Measurements from ENCODE around the gene COPA. TPM values are rescaled to one million over a fixed set of nuclear protein-coding genes. Genes with fewer than 3 reads are reported as not detected.

Gene COPA
- total and polyA plus RNA-seq, 12 donors = 48.2 to 122 (median 109) TPM

DNA sequence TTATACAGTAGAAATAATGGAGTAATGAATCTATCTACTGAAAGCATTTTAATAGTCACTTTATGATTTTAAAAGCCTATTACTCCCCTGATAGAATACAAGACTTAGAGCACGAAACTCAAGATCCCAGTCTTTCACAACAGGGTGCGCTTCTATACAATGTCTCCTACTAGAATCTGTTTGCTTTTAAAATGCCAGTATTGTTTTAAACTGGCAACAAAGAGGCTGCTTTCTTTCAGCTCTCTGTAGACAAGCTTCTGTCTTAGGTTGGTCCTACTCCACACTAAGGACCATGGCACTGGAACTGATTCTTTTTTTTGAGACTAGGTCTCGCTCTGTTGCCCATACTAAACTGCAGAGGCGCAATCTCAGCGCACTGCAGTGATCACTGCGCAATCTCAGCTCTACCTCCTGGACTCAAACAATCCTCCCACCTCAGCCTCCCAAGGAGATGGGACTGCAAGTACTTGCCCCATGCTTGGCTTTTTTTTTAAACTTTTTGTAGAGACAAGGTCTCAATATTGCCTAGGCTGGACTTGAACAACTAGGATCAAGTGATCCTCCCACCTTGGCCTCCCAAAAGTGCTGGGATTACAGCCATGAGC is 85.5 kb downstream of the COPA start:
- H3K27me3 ChIP-seq = no peaks in the 10 kb centered on the region
- TF ChIP-seq, protein P1, sequence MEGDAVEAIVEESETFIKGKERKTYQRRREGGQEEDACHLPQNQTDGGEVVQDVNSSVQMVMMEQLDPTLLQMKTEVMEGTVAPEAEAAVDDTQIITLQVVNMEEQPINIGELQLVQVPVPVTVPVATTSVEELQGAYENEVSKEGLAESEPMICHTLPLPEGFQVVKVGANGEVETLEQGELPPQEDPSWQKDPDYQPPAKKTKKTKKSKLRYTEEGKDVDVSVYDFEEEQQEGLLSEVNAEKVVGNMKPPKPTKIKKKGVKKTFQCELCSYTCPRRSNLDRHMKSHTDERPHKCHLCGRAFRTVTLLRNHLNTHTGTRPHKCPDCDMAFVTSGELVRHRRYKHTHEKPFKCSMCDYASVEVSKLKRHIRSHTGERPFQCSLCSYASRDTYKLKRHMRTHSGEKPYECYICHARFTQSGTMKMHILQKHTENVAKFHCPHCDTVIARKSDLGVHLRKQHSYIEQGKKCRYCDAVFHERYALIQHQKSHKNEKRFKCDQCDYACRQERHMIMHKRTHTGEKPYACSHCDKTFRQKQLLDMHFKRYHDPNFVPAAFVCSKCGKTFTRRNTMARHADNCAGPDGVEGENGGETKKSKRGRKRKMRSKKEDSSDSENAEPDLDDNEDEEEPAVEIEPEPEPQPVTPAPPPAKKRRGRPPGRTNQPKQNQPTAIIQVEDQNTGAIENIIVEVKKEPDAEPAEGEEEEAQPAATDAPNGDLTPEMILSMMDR (IDR thresholded peaks at IDR 0.05) = no peak
- DNase-seq (no peak), ATAC-seq (no peak)
- H3K4me1 ChIP-seq = peaks cover 0 to 70% (median 53%) of the 10 kb centered on the region in 9 donors
- H3K27ac ChIP-seq = peak overlapping the region in 4 of 10 donors; percentile 3 to 54 (median 48)
- 95 to 96% methylated on average over 6 of the region's 6 CpGs for WGBS, 2 donors
- peaks cover 0 to 44% (median 0%) of the 10 kb centered on the region in 9 donors for H3K36me3 ChIP-seq
- intact Hi-C loops (cut with DNase I) = loop anchor here in 2 of 10 donors (5.0 to 10.0 kb wide), 3 partner anchors 63 to 163 kb away; partner anchors contain the start of genes CASQ1 (in 1 of the 2) and IGSF8 (in 1 of the 2)
- H3K9me3 ChIP-seq = no peaks in the 10 kb centered on the region
- no peak overlapping the region for H3K4me3 ChIP-seq

DNA sequence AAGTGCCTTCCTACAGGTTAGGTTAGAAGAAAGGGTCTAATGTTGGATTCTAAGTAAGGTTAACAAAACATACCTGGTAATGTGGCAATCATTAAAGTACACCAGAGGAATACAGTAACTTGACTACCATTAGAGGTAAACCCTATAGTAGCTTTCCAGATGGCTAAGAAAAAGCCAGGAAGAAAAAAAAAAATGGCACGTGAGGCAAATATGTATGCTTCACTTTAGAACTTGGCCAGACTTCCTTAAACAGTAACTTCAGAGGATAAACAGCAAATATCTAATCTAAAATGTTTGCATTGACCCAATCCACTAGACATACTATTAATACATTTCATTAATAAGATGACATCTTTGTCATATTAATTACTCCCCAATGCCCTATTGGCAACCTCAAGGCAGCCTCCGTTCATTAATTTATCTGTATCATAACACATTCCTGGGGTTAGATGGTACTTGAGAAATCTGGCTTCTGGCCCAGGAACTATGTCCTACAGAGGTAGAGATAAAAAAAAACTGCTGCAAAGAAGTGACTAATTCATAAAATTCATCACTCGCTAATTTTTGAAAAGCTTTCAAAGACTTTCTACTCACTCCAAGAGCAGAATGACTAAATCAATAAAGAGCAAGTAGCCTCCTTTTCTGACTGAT is 86.5 kb downstream of the COPA start:
- H3K27ac ChIP-seq = peak overlapping the region in 5 of 10 donors; percentile 3 to 54 (median 44)
- DNase-seq (no peak), ATAC-seq (no peak)
- TF ChIP-seq, protein P1 (IDR thresholded peaks at IDR 0.05) = no peak
- peaks cover 0 to 46% (median 0%) of the 10 kb centered on the region in 9 donors for H3K36me3 ChIP-seq
- intact Hi-C loops (cut with DNase I) = loop anchor here in 2 of 10 donors (5.0 to 10.0 kb wide), 3 partner anchors 62 to 162 kb away; partner anchors contain the start of genes CASQ1 (in 1 of the 2) and IGSF8 (in 1 of the 2)
- H3K4me1 ChIP-seq = peaks cover 0 to 79% (median 61%) of the 10 kb centered on the region in 9 donors
- H3K27me3 ChIP-seq = no peaks in the 10 kb centered on the region
- 18 to 31% methylated on average over 3 of the region's 3 CpGs for WGBS, 2 donors
- no peaks in the 10 kb centered on the region for H3K9me3 ChIP-seq
- no peak overlapping the region for H3K4me3 ChIP-seq

DNA sequence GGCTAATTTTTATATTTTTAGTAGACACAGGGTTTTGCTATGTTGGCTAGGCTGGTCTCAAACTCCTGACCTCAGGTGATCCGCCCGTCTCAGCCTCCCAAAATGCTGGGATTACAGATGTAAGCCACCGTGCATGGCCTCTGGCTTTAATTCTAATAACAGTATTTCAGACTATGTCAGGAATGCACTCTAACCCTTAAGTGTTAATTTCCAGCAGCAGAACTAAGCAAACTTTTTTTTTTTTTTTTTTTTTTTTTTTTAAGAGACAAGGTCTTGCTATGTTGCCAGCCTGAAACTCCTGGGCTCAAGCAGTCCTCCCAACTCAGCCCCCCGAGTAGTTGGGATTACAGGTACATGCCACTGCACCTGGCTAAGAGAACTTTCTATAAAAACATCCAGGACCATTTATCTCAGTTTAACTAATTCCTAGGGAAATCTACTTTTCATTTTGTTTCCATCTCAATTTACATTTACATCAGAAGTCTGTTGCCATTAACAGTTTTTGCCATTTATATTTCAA is 87.2 kb downstream of the COPA start:
- WGBS, 2 donors = 75% methylated on average over 4 of the region's 4 CpGs
- Histone ChIP-seq H3K27me3 (no peaks in the 10 kb centered on the region), H3K36me3 (peaks cover 0 to 50% (median 0%) of the 10 kb centered on the region in 9 donors), H3K27ac (peak overlapping the region in 3 of 10 donors; percentile 3 to 54 (median 44)), H3K4me3 (no peak overlapping the region), H3K4me1 (peaks cover 0 to 79% (median 54%) of the 10 kb centered on the region in 9 donors), H3K9me3 (no peaks in the 10 kb centered on the region)
- ATAC-seq = no peak
- TF ChIP-seq, protein P1 (IDR thresholded peaks at IDR 0.05) = no peak
- intact Hi-C loops (cut with DNase I) = loop anchor here in 3 of 10 donors (2.0 to 10.0 kb wide), 4 partner anchors 61 to 161 kb away; partner anchors contain the start of genes CASQ1 (in 1 of the 3) and IGSF8 (in 1 of the 3)
- DNase-seq = no peak

Measured in heart right ventricle (tissue), 16 donors.